Measurements from ENCODE around the gene TMEM164. TPM values are rescaled to one million over a fixed set of nuclear protein-coding genes. Genes with fewer than 3 reads are reported as not detected.

Gene TMEM164
- total RNA-seq, 4 donors from 2014 or later = 7.1 to 20.3 (median 13.3) TPM

GRCh38 chrX:109987884-109988283 is 15.0 kb upstream of the TMEM164 start:
- Histone ChIP-seq H3K9me3 (no peaks in the 10 kb centered on the region), H3K4me1 (no peaks in the 10 kb centered on the region), H3K27ac (no peak overlapping the region), H3K27me3 (peaks cover 0 to 3% of the 10 kb centered on the region in 2 donors), H3K4me3 (no peak overlapping the region), H3K36me3 (no peaks in the 10 kb centered on the region)
- 73 to 79% methylated on average over 2 of the region's 2 CpGs for WGBS, 2 donors
- TF ChIP-seq EP300 (IDR thresholded peaks at IDR 0.05) (no peak), CTCF (IDR thresholded peaks at IDR 0.05) (no peak), POLR2A (IDR thresholded peaks at IDR 0.05) (no peak)
- DNase-seq (ENCODE audit: low spot score in 2 of 2) = no peak

DNA sequence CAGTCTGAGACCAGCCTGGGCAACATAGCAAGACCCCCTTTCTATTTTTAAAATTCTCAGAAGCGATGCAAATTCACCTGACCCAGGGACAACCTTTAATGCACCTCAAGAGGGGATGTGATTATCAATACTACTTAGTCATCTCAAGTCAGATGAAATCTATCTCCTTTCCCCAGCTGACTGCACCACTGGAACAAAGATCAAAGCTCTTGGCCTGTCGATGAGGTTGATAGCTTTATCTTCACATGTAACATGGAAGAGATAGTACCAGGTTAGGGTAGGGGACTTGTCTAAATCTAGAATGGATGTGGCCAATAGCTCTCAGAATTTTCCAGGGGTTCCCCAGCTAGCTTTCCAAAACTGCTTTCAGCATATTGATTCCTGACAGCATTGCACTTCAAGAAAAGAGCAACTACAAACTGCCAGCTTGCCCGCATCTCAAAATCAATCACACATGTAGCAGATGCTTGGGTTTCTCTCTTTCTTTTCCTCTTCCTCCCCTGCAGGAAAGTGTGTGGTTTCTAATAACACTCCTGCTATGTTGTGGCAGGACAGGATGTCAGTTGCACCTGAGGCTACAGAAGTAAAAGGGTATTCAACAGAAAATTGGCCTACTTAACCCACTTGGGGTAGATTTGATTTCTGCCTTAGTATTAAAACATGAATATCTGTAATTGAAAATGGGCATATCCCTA is 12.2 kb upstream of the TMEM164 start:
- TF ChIP-seq POLR2A (IDR thresholded peaks at IDR 0.05) (no peak), CTCF (IDR thresholded peaks at IDR 0.05) (no peak), EP300 (IDR thresholded peaks at IDR 0.05) (no peak)
- Histone ChIP-seq H3K4me3 (no peak overlapping the region), H3K9me3 (no peaks in the 10 kb centered on the region), H3K27ac (no peak overlapping the region), H3K36me3 (no peaks in the 10 kb centered on the region), H3K27me3 (peaks cover 0 to 12% of the 10 kb centered on the region in 2 donors), H3K4me1 (no peaks in the 10 kb centered on the region)
- DNase-seq (ENCODE audit: low spot score in 2 of 2) = no peak
- WGBS, 2 donors = 80 to 93% methylated on average over 3 of the region's 3 CpGs

DNA sequence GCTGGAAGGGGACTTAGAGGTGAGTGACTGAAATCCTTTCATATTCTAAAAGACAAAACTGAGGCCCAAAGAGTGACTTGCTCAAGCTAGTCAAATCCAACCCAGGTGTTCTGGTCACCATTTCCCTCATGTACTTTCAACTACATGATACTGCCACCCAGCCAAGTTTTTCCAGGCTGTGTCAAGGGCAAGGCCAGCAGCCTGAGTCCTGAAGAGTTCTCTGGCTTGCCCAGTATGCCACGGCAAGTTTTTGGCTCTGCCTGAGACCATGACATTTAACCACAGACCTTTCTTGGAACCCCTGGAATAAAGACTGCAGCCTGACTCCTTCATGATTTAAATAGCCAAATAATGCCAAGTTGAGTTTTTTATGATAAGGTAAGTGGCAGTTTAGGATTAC is 10.7 kb upstream of the TMEM164 start:
- peaks cover 0 to 12% of the 10 kb centered on the region in 2 donors for H3K27me3 ChIP-seq
- no peaks in the 10 kb centered on the region for H3K9me3 ChIP-seq
- TF ChIP-seq POLR2A (IDR thresholded peaks at IDR 0.05) = no peak
- TF ChIP-seq EP300 (IDR thresholded peaks at IDR 0.05) = no peak
- no peak for TF ChIP-seq CTCF (IDR thresholded peaks at IDR 0.05)
- no peaks in the 10 kb centered on the region for H3K36me3 ChIP-seq
- H3K4me1 ChIP-seq = no peaks in the 10 kb centered on the region
- 63 to 78% methylated on average over 1 of the region's 1 CpG for WGBS, 2 donors
- H3K4me3 ChIP-seq = no peak overlapping the region
- no peak overlapping the region for H3K27ac ChIP-seq
- no peak for DNase-seq (ENCODE audit: low spot score in 2 of 2)

- Histone ChIP-seq H3K27ac (no peak overlapping the region), H3K36me3 (no peaks in the 10 kb centered on the region), H3K4me3 (no peak overlapping the region), H3K9me3 (no peaks in the 10 kb centered on the region), H3K4me1 (no peaks in the 10 kb centered on the region), H3K27me3 (peaks cover 0 to 12% of the 10 kb centered on the region in 2 donors)
- no peak for TF ChIP-seq EP300 (IDR thresholded peaks at IDR 0.05)
- no peak for TF ChIP-seq CTCF (IDR thresholded peaks at IDR 0.05)
- TF ChIP-seq POLR2A (IDR thresholded peaks at IDR 0.05) = no peak
- no peak for DNase-seq (ENCODE audit: low spot score in 2 of 2)
- 78 to 88% methylated on average over 2 of the region's 2 CpGs for WGBS, 2 donors
Measured at GRCh38 chrX:109995155-109995554, 7.8 kb upstream of the TMEM164 start.

GRCh38 chrX:109997786-109998452 is 5.0 kb upstream of the TMEM164 start:
- Histone ChIP-seq H3K27ac (no peak overlapping the region), H3K4me1 (peaks cover 0 to 6% (median 0%) of the 10 kb centered on the region in 4 donors), H3K4me3 (no peak overlapping the region), H3K9me3 (no peaks in the 10 kb centered on the region), H3K36me3 (no peaks in the 10 kb centered on the region), H3K27me3 (peaks cover 0 to 11% of the 10 kb centered on the region in 2 donors)
- WGBS, 2 donors = 48 to 53% methylated on average over 6 of the region's 6 CpGs
- no peak for TF ChIP-seq CTCF (IDR thresholded peaks at IDR 0.05)
- TF ChIP-seq POLR2A (IDR thresholded peaks at IDR 0.05) = no peak
- no peak for TF ChIP-seq EP300 (IDR thresholded peaks at IDR 0.05)
- DNase-seq (ENCODE audit: low spot score in 2 of 2) = no peak
